Measurements from ENCODE around the gene PTPRT. TPM values are rescaled to one million over a fixed set of nuclear protein-coding genes. Genes with fewer than 3 reads are reported as not detected.

Gene PTPRT
- total and polyA plus RNA-seq, 2 donors (not counting 1 experiment from before 2014, with no cell fraction given), result not detected

DNA sequence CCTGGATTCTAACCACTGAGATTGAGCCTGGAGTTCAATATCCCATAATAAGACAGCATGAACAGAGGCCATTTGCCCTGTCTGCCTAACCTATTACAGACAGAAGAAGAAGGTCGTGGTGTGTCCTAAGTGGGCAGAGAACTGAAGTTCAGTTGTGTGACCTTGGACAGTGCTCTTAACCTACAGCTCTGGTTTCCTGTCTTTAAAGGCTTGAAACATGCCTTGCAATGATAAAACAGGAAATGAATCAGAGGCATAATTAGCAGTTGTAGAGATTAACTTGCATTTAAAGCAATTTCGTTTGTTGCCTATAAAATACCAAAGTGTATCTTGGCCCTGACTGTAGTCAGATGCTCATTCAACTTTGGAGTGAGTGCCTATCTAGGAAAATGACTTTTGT is 1064.3 kb downstream of the PTPRT start:
- no peak for TF ChIP-seq EZH2 (IDR thresholded peaks at IDR 0.05; ENCODE audit: low read length, missing control alignments)
- TF ChIP-seq CTCF (conservative IDR thresholded peaks at IDR 0.05 in 1 of 2, IDR thresholded peaks at IDR 0.05 in 1 of 2; ENCODE audit: low read depth in 1 of 2, low read length in 2 of 2), result no peak
- H3K27me3 ChIP-seq (ENCODE audit: control insufficient read depth, insufficient read depth, low read length), result no peaks in the 10 kb centered on the region
- DNase-seq (ENCODE audit: low read depth in 2 of 2), result no peak
- no peak overlapping the region for H3K9ac ChIP-seq (ENCODE audit: insufficient read depth, low read length)
- no peaks in the 10 kb centered on the region for H3K79me2 ChIP-seq (ENCODE audit: control insufficient read depth, insufficient read depth, low read length)
- no peaks in the 10 kb centered on the region for H3K9me3 ChIP-seq (ENCODE audit: control insufficient read depth, insufficient read depth, low read depth, low read length)
- H3K27ac ChIP-seq (ENCODE audit: insufficient read depth, low read length), result no peak overlapping the region
- no peaks in the 10 kb centered on the region for H3K4me1 ChIP-seq (ENCODE audit: control insufficient read depth, extremely low read depth, insufficient read depth, low read length)
- H3K4me2 ChIP-seq (ENCODE audit: extremely low read depth, insufficient read depth, low read length), result no peak overlapping the region
- no peaks in the 10 kb centered on the region for H4K20me1 ChIP-seq (ENCODE audit: control insufficient read depth, extremely low read depth, insufficient read depth, low read length)
- H3K4me3 ChIP-seq (replicated peaks in 1 of 4; ENCODE audit: control extremely low read depth in 1 of 4, insufficient read depth in 1 of 4, low read depth in 3 of 4, low read length in 4 of 4), result no peak overlapping the region
- no peak overlapping the region for H2AFZ ChIP-seq (ENCODE audit: low read length)
- no peaks in the 10 kb centered on the region for H3K36me3 ChIP-seq (ENCODE audit: control insufficient read depth, insufficient read depth, low read length)

- Histone ChIP-seq H3K9me3 (ENCODE audit: control insufficient read depth, insufficient read depth, low read depth, low read length) (no peaks in the 10 kb centered on the region), H3K4me1 (ENCODE audit: control insufficient read depth, extremely low read depth, insufficient read depth, low read length) (no peaks in the 10 kb centered on the region), H3K27me3 (ENCODE audit: control insufficient read depth, insufficient read depth, low read length) (no peaks in the 10 kb centered on the region), H3K27ac (ENCODE audit: insufficient read depth, low read length) (no peak overlapping the region), H3K4me3 (replicated peaks in 1 of 4; ENCODE audit: control extremely low read depth in 1 of 4, insufficient read depth in 1 of 4, low read depth in 3 of 4, low read length in 4 of 4) (no peak overlapping the region), H3K9ac (ENCODE audit: insufficient read depth, low read length) (no peak overlapping the region), H2AFZ (ENCODE audit: low read length) (no peak overlapping the region), H3K36me3 (ENCODE audit: control insufficient read depth, insufficient read depth, low read length) (no peaks in the 10 kb centered on the region), H4K20me1 (ENCODE audit: control insufficient read depth, extremely low read depth, insufficient read depth, low read length) (no peaks in the 10 kb centered on the region), H3K79me2 (ENCODE audit: control insufficient read depth, insufficient read depth, low read length) (no peaks in the 10 kb centered on the region), H3K4me2 (ENCODE audit: extremely low read depth, insufficient read depth, low read length) (no peak overlapping the region)
- TF ChIP-seq CTCF (conservative IDR thresholded peaks at IDR 0.05 in 1 of 2, IDR thresholded peaks at IDR 0.05 in 1 of 2; ENCODE audit: low read depth in 1 of 2, low read length in 2 of 2) (no peak), EZH2 (IDR thresholded peaks at IDR 0.05; ENCODE audit: low read length, missing control alignments) (no peak)
- no peak for DNase-seq (ENCODE audit: low read depth in 2 of 2)
These were observed 1065.7 kb downstream of the PTPRT start for GRCh38 chr20:42123981-42124473.

DNA sequence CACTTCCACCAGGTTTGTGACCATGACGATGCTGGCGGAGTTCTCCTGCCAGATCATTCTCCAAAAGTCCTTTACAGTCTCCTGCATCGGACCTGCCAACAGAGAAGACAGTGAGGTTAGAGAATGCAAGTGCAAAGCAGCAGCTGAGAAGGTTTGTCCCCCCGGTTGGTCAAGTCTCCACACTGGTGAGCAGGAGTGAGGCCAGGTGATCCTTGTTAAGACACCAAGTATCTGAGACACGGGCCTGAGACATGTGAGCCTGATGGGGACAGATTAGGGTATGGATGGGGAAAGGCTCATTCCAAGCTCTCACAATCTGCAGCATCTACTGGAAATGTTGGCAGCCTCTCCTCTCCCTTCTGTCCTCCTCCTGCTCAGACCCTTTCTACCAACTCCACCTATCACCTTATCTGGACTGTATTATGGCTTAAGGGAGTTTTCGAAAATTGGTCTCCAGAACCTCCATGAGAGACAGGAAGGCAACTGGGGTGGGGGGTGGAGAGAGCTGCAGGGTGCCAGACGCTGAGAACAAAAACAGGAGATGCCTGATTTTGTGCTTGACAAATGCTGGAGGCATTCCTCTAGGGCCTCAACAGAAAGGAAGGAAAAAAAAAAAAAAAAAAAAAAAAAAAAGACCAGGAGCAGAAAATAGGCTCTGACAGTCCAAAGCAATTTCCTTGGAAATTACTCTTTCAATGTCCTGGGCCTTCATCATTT is 1071.1 kb downstream of the PTPRT start:
- no peaks in the 10 kb centered on the region for H3K4me1 ChIP-seq (ENCODE audit: control insufficient read depth, extremely low read depth, insufficient read depth, low read length)
- no peaks in the 10 kb centered on the region for H3K9me3 ChIP-seq (ENCODE audit: control insufficient read depth, insufficient read depth, low read depth, low read length)
- H2AFZ ChIP-seq (ENCODE audit: low read length), result no peak overlapping the region
- no peaks in the 10 kb centered on the region for H3K79me2 ChIP-seq (ENCODE audit: control insufficient read depth, insufficient read depth, low read length)
- no peaks in the 10 kb centered on the region for H4K20me1 ChIP-seq (ENCODE audit: control insufficient read depth, extremely low read depth, insufficient read depth, low read length)
- no peak overlapping the region for H3K4me3 ChIP-seq (replicated peaks in 1 of 4; ENCODE audit: control extremely low read depth in 1 of 4, insufficient read depth in 1 of 4, low read depth in 3 of 4, low read length in 4 of 4)
- TF ChIP-seq EZH2 (IDR thresholded peaks at IDR 0.05; ENCODE audit: low read length, missing control alignments) (no peak), CTCF (conservative IDR thresholded peaks at IDR 0.05 in 1 of 2, IDR thresholded peaks at IDR 0.05 in 1 of 2; ENCODE audit: low read depth in 1 of 2, low read length in 2 of 2) (no peak)
- no peak overlapping the region for H3K27ac ChIP-seq (ENCODE audit: insufficient read depth, low read length)
- DNase-seq (ENCODE audit: low read depth in 2 of 2), result no peak
- H3K36me3 ChIP-seq (ENCODE audit: control insufficient read depth, insufficient read depth, low read length), result no peaks in the 10 kb centered on the region
- H3K9ac ChIP-seq (ENCODE audit: insufficient read depth, low read length), result no peak overlapping the region
- no peaks in the 10 kb centered on the region for H3K27me3 ChIP-seq (ENCODE audit: control insufficient read depth, insufficient read depth, low read length)
- H3K4me2 ChIP-seq (ENCODE audit: extremely low read depth, insufficient read depth, low read length), result no peak overlapping the region
